ENCODE measurements around the gene SIRT4. TPM values are rescaled to one million over a fixed set of nuclear protein-coding genes. Genes with fewer than 3 reads are reported as not detected.

SIRT4 gene
- total RNA-seq, 1 experiment from 2014 or later, result 2.8 TPM

GRCh38 chr12:120342175-120343038 is 40.3 kb downstream of the SIRT4 start:
- no peak overlapping the region for H3K4me3 ChIP-seq (replicated peaks in 1 of 2; ENCODE audit: low read depth in 1 of 2, low read length in 2 of 2)
- no TSS peak for BruUV-seq (replicated peaks)
- peaks cover 2 to 3% of the 10 kb centered on the region in 2 experiments; a peak in 2 of 4 replicates for H3K36me3 ChIP-seq (ENCODE audit: control insufficient read depth in 1 of 2, insufficient read depth in 2 of 2, low read length in 2 of 2)
- no peak overlapping the region for H3K27ac ChIP-seq (ENCODE audit: low read depth, low read length)
- no peak overlapping the region for H3K9ac ChIP-seq (ENCODE audit: low read length)
- ChIA-PET CTCF (no interaction called here), POLR2A (no interaction called here), RAD21 (ENCODE audit: low non-redundant PET in 1 of 2, low total read pairs in 2 of 2, uncharacterized antibody in 2 of 2, unreplicated experiment in 2 of 2) (no interaction called here)
- no peaks in the 10 kb centered on the region for H3K79me2 ChIP-seq (ENCODE audit: insufficient read depth, low read length)
- H3K9me3 ChIP-seq (ENCODE audit: control insufficient read depth in 1 of 2, insufficient read depth in 1 of 2, low read depth in 1 of 2, low read length in 2 of 2), result peaks cover 5% of the 10 kb centered on the region in 2 experiments; a peak in 2 of 4 replicates
- no peaks in the 10 kb centered on the region for H3K27me3 ChIP-seq (ENCODE audit: insufficient read depth, low read length)
- no peak overlapping the region for H2AFZ ChIP-seq (ENCODE audit: low read depth, low read length, poor library complexity, severe bottlenecking)
- TF ChIP-seq SP1 (IDR thresholded peaks at IDR 0.05; ENCODE audit: low read depth) (no peak), EZH2phosphoT487 (IDR thresholded peaks at IDR 0.05; ENCODE audit: borderline replicate concordance) (no peak), CBX3 (IDR thresholded peaks at IDR 0.05; ENCODE audit: low read depth) (no peak), POLR2A (IDR thresholded peaks at IDR 0.05; ENCODE audit: borderline replicate concordance, extremely low read depth, insufficient read depth, insufficient read length) (no peak), POLR2AphosphoS5 (IDR thresholded peaks at IDR 0.05; ENCODE audit: low read depth, low read length) (no peak), ZNF274 (IDR thresholded peaks at IDR 0.05; ENCODE audit: low read depth, low read length) (no peak), ELF1 (IDR thresholded peaks at IDR 0.05; ENCODE audit: borderline replicate concordance, low read depth) (no peak), RAD21 (IDR thresholded peaks at IDR 0.05; ENCODE audit: low read depth) (no peak), SRF (IDR thresholded peaks at IDR 0.05; ENCODE audit: low read depth) (no peak), REST (IDR thresholded peaks at IDR 0.05; ENCODE audit: low read depth) (no peak), ATF3 (IDR thresholded peaks at IDR 0.05) (no peak), JUND (IDR thresholded peaks at IDR 0.05) (no peak), YY1 (IDR thresholded peaks at IDR 0.05; ENCODE audit: extremely low read depth, insufficient replicate concordance, low read depth, low read length) (no peak)
- TF ChIP-seq, protein P1, sequence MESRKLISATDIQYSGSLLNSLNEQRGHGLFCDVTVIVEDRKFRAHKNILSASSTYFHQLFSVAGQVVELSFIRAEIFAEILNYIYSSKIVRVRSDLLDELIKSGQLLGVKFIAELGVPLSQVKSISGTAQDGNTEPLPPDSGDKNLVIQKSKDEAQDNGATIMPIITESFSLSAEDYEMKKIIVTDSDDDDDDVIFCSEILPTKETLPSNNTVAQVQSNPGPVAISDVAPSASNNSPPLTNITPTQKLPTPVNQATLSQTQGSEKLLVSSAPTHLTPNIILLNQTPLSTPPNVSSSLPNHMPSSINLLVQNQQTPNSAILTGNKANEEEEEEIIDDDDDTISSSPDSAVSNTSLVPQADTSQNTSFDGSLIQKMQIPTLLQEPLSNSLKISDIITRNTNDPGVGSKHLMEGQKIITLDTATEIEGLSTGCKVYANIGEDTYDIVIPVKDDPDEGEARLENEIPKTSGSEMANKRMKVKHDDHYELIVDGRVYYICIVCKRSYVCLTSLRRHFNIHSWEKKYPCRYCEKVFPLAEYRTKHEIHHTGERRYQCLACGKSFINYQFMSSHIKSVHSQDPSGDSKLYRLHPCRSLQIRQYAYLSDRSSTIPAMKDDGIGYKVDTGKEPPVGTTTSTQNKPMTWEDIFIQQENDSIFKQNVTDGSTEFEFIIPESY (IDR thresholded peaks at IDR 0.05; ENCODE audit: extremely low read depth, insufficient replicate concordance, low read length), result no peak
- TF ChIP-seq, protein P2, sequence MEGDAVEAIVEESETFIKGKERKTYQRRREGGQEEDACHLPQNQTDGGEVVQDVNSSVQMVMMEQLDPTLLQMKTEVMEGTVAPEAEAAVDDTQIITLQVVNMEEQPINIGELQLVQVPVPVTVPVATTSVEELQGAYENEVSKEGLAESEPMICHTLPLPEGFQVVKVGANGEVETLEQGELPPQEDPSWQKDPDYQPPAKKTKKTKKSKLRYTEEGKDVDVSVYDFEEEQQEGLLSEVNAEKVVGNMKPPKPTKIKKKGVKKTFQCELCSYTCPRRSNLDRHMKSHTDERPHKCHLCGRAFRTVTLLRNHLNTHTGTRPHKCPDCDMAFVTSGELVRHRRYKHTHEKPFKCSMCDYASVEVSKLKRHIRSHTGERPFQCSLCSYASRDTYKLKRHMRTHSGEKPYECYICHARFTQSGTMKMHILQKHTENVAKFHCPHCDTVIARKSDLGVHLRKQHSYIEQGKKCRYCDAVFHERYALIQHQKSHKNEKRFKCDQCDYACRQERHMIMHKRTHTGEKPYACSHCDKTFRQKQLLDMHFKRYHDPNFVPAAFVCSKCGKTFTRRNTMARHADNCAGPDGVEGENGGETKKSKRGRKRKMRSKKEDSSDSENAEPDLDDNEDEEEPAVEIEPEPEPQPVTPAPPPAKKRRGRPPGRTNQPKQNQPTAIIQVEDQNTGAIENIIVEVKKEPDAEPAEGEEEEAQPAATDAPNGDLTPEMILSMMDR (IDR thresholded peaks at IDR 0.05 in 2 of 3, conservative IDR thresholded peaks at IDR 0.05 in 1 of 3; ENCODE audit: borderline replicate concordance in 1 of 3, insufficient read depth in 1 of 3, low read depth in 2 of 3, low read length in 2 of 3), result no peak
- TF ChIP-seq, protein P3, sequence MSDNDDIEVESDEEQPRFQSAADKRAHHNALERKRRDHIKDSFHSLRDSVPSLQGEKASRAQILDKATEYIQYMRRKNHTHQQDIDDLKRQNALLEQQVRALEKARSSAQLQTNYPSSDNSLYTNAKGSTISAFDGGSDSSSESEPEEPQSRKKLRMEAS (IDR thresholded peaks at IDR 0.05), result no peak
- H4K20me1 ChIP-seq (ENCODE audit: insufficient read depth), result no peaks in the 10 kb centered on the region
- no peaks in the 10 kb centered on the region for H3K4me1 ChIP-seq (ENCODE audit: control insufficient read depth in 1 of 2, insufficient read depth in 2 of 2, low read length in 2 of 2)
- DNase-seq (ENCODE audit: low read depth, low spot score) (no peak), ATAC-seq (no peak)
- H3K4me2 ChIP-seq (ENCODE audit: low read length), result no peak overlapping the region
- intact Hi-C loops (cut with micrococcal nuclease), result no loop called here
- H3K9me2 ChIP-seq (ENCODE audit: insufficient read depth), result no peaks in the 10 kb centered on the region

Data from HCT116 (cell line).